H9 (cell line): ENCODE data around the gene EPHA4. TPM values are rescaled to one million over a fixed set of nuclear protein-coding genes. Genes with fewer than 3 reads are reported as not detected.

Experiments used
- DNase-seq: peaks from one replicate; pipeline ENCODE4 v3.0.0-alpha.2; 2017
- H2AFZ ChIP-seq: one replicate; pipeline ENCODE4 v1.6.1; 2013; ENCODE audit warnings: mild to moderate bottlenecking, low read length, control low read depth, moderate library complexity
- H2AK5ac ChIP-seq: 2 replicates; pipeline ENCODE4 v1.6.1; 2013; ENCODE audit warnings: low read length, control low read depth, mixed read lengths; ENCODE audit not compliant: insufficient read length
- H2BK120ac ChIP-seq: one replicate; pipeline ENCODE4 v1.6.1; 2013; ENCODE audit warnings: low read depth, mild to moderate bottlenecking, low read length, control low read depth, inconsistent platforms; ENCODE audit not compliant: poor library complexity, severe bottlenecking
- H2BK12ac ChIP-seq: 2 replicates; pipeline ENCODE4 v1.6.1; 2013; ENCODE audit warnings: low read length, control low read depth, mixed read lengths, low read depth; ENCODE audit not compliant: insufficient read length
- H2BK15ac ChIP-seq: 2 replicates; pipeline ENCODE4 v1.6.1; 2013; ENCODE audit warnings: low read depth, low read length, control low read depth
- H2BK20ac ChIP-seq: one replicate; pipeline ENCODE4 v1.6.1; 2013; ENCODE audit warnings: low read depth, mild to moderate bottlenecking, low read length, control low read depth, inconsistent platforms; ENCODE audit not compliant: poor library complexity, severe bottlenecking
- H2BK5ac ChIP-seq: 2 replicates; pipeline ENCODE4 v1.6.1; 2013; ENCODE audit warnings: low read length, control low read depth, mixed read lengths; ENCODE audit not compliant: insufficient read length
- H3K14ac ChIP-seq: 2 replicates; pipeline ENCODE4 v1.6.1; 2013; ENCODE audit warnings: low read length, control low read depth; ENCODE audit not compliant: insufficient read depth
- H3K18ac ChIP-seq: 2 replicates; pipeline ENCODE4 v1.6.1; 2013; ENCODE audit warnings: low read depth, mild to moderate bottlenecking, mixed read lengths, low read length, control low read depth; ENCODE audit not compliant: insufficient read length
- H3K23ac ChIP-seq: 2 replicates; pipeline ENCODE4 v1.6.1; 2013; ENCODE audit warnings: low read length, control low read depth, mixed read lengths, low read depth; ENCODE audit not compliant: insufficient read length
- H3K23me2 ChIP-seq: 2 replicates; pipeline ENCODE4 v1.6.1; 2013; ENCODE audit warnings: low read depth, mild to moderate bottlenecking, mixed read lengths, low read length, control low read depth; ENCODE audit not compliant: insufficient read length, poor library complexity, severe bottlenecking
- H3K27ac ChIP-seq: 2 replicates; pipeline ENCODE4 v1.5.1; 2013; ENCODE audit warnings: low read length, control low read depth, mixed read lengths, low read depth; ENCODE audit not compliant: insufficient read length
- H3K27me3 ChIP-seq: 2 replicates; pipeline ENCODE4 v1.6.1; 2013; ENCODE audit warnings: low read length, control low read depth, inconsistent platforms; ENCODE audit not compliant: insufficient read depth
- H3K4ac ChIP-seq: 2 replicates; pipeline ENCODE4 v1.6.1; 2013; ENCODE audit warnings: low read depth, mild to moderate bottlenecking, control low read depth, inconsistent platforms, low read length, moderate library complexity
- H3K4me1 ChIP-seq: 2 replicates; pipeline ENCODE4 v1.6.1; 2013; ENCODE audit warnings: low read length, control low read depth, inconsistent platforms; ENCODE audit not compliant: insufficient read depth
- H3K4me2 ChIP-seq: 2 replicates; pipeline ENCODE4 v1.6.1; 2013; ENCODE audit warnings: low read length, control low read depth, mixed read lengths; ENCODE audit not compliant: insufficient read length, insufficient read depth
- H3K56ac ChIP-seq: 2 replicates; pipeline ENCODE4 v1.6.1; 2013; ENCODE audit warnings: low read depth, mild to moderate bottlenecking, mixed read lengths, low read length, control low read depth; ENCODE audit not compliant: insufficient read length
- H3K79me1 ChIP-seq: 2 replicates; pipeline ENCODE4 v1.6.1; 2013; ENCODE audit warnings: low read depth, mild to moderate bottlenecking, moderate library complexity, low read length, control low read depth, inconsistent platforms; ENCODE audit not compliant: insufficient read depth, poor library complexity, severe bottlenecking
- H3K79me2 ChIP-seq: 2 replicates; pipeline ENCODE4 v1.6.1; 2013; ENCODE audit warnings: low read length, control low read depth, inconsistent platforms; ENCODE audit not compliant: insufficient read depth
- H3K9ac ChIP-seq: 2 replicates; pipeline ENCODE4 v1.6.1; 2013; ENCODE audit warnings: low read length, control low read depth, mixed read lengths; ENCODE audit not compliant: insufficient read length; ENCODE audit errors: extremely low read depth
- H3K9me3 ChIP-seq: one replicate; pipeline ENCODE4 v1.6.1; 2013; ENCODE audit warnings: low read depth, low read length, inconsistent platforms; ENCODE audit not compliant: control insufficient read depth
- H3T11ph ChIP-seq: one replicate; pipeline ENCODE4 v1.6.1; 2013; ENCODE audit warnings: mild to moderate bottlenecking, low read length, control low read depth, inconsistent platforms
- H4K20me1 ChIP-seq: one replicate; pipeline ENCODE4 v1.6.1; 2013; ENCODE audit not compliant: control insufficient read depth, insufficient read length, insufficient read depth
- H4K5ac ChIP-seq: 2 replicates; pipeline ENCODE4 v1.6.1; 2013; ENCODE audit warnings: low read depth, mild to moderate bottlenecking, mixed read lengths, low read length, control low read depth; ENCODE audit not compliant: insufficient read length
- H4K8ac ChIP-seq: replicated peaks from 2 replicates; pipeline ENCODE4 v1.6.1; 2013; ENCODE audit warnings: low read length, control low read depth, mixed read lengths, low read depth; ENCODE audit not compliant: insufficient read length
- H4K91ac ChIP-seq: 2 replicates; pipeline ENCODE4 v1.6.1; 2013; ENCODE audit warnings: low read depth, mild to moderate bottlenecking, moderate library complexity, mixed read lengths, low read length, control low read depth; ENCODE audit not compliant: insufficient read length
- H3K27ac Mint-ChIP-seq, 3 experiments: 2 replicates in 2 of 3; 3 replicates in 1 of 3; pipeline ENCODE4 v1.8.0; 2020 to 2021; ENCODE audit warnings: mixed read lengths in 3 of 3, mild to moderate bottlenecking in 1 of 3, moderate library complexity in 1 of 3
- H3K27me3 Mint-ChIP-seq: 2 replicates; pipeline ENCODE4 v1.8.0; 2021; ENCODE audit warnings: low read depth, mild to moderate bottlenecking, moderate library complexity, mixed read lengths
- H3K36me3 Mint-ChIP-seq, 3 experiments: 2 replicates in 2 of 3; 3 replicates in 1 of 3; pipeline ENCODE4 v1.8.0; 2020 to 2021; ENCODE audit warnings: low read depth in 3 of 3, mixed read lengths in 3 of 3; ENCODE audit not compliant: insufficient read depth in 1 of 3
- H3K4me1 Mint-ChIP-seq, 2 experiments: 2 replicates each; pipeline ENCODE4 v1.8.0; 2020; ENCODE audit warnings: mixed read lengths in 2 of 2
- H3K4me3 Mint-ChIP-seq, 2 experiments: 2 replicates in 1 of 2; 3 replicates in 1 of 2; pipeline ENCODE4 v1.8.0; 2020 to 2021; ENCODE audit warnings: mild to moderate bottlenecking in 2 of 2, mixed read lengths in 2 of 2, moderate library complexity in 1 of 2
- H3K9me3 Mint-ChIP-seq, 2 experiments: 2 replicates in 1 of 2; 3 replicates in 1 of 2; pipeline ENCODE4 v1.8.0; 2020; ENCODE audit warnings: mild to moderate bottlenecking in 2 of 2, mixed read lengths in 2 of 2, moderate library complexity in 1 of 2
- WGBS: extraction: QIAGEN DNeasy Blood & Tissue Kit; methylation state at CpG from one replicate; pipeline ENCODE4 v1.1.7; 2013; ENCODE audit warnings: missing lambda C conversion rate, low lambda C conversion rate, mixed read lengths; ENCODE audit not compliant: insufficient read length; ENCODE audit errors: extremely low coverage; 5-methylcytosine and 5-hydroxymethylcytosine counted together
- total RNA-seq: library from RNA; stranded (reverse); gene quantifications from 2 replicates; pipeline ENCODE4 v1.2.1, GENCODE V29; 2021
- TF ChIP-seq, protein P1 (sequence below): fragments of 200-600 bp; sonication (generic); conservative IDR thresholded peaks from 3 replicates; pipeline ENCODE4 v1.8.0; 2021; ENCODE audit warnings: antibody characterized with exemption, mild to moderate bottlenecking

EPHA4 gene
- total RNA-seq, 1 experiment from 2014 or later = 25.1 TPM

DNA sequence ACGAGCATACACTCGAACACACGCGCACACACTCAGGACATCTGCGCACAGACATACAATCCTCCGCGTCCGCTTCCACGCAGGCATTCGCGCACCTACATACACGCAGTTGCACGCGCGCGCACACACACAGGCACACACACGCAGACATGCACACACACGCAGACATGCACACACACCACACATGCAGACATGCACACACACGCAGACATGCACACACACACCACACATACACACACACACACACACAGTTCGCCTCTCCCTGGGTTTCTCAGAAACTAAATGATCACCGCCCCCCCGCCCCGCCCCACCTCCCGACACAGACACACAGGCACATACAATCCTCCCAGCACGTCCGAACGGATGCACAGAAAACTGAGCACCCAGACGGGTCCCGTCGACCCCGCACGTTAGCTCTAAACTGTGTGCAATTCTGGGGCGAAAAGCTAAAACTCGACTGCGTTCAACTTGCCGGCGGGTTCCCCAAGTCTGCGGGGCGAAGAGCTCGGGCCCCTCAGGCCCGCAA, 1.0 kb downstream of the EPHA4 start:
- Mint-ChIP-seq H3K4me1 (peaks cover 50 to 55% of the 10 kb centered on the region in 2 experiments), H3K9me3 (no peaks in the 10 kb centered on the region; a peak in 1 of 5 replicates), H3K27me3 (peaks cover 70% of the 10 kb centered on the region), H3K36me3 (peaks cover 2 to 13% (median 11%) of the 10 kb centered on the region in 3 experiments; a peak in 5 of 7 replicates), H3K4me3 (peak overlapping the region; percentile 82 to 91), H3K27ac (no peak overlapping the region)
- H2BK5ac ChIP-seq = no peak overlapping the region
- H2BK20ac ChIP-seq = no peak overlapping the region
- H3T11ph ChIP-seq = no peak overlapping the region
- no peak overlapping the region for H2AK5ac ChIP-seq
- no CpG with 5 or more reads among the region's 41 CpGs for WGBS
- H3K27ac ChIP-seq = no peak overlapping the region
- no peak overlapping the region for H3K14ac ChIP-seq
- no peak overlapping the region for H4K5ac ChIP-seq
- H3K4ac ChIP-seq = no peak overlapping the region
- H4K20me1 ChIP-seq = peaks cover 3% of the 10 kb centered on the region
- H3K4me1 ChIP-seq = peaks cover 4% of the 10 kb centered on the region; the same call in 1 of the 2 replicates
- no peak overlapping the region for H2BK120ac ChIP-seq
- H3K56ac ChIP-seq = no peak overlapping the region
- H4K91ac ChIP-seq = no peak overlapping the region
- H3K79me1 ChIP-seq = no peaks in the 10 kb centered on the region
- no peak overlapping the region for H3K23ac ChIP-seq
- H3K18ac ChIP-seq = no peak overlapping the region
- H4K8ac ChIP-seq = no peak overlapping the region
- no peaks in the 10 kb centered on the region for H3K79me2 ChIP-seq
- H2AFZ ChIP-seq = no peak overlapping the region
- H3K9me3 ChIP-seq = no peaks in the 10 kb centered on the region
- no peak overlapping the region for H3K9ac ChIP-seq
- DNase-seq = peak; percentile 35
- H3K23me2 ChIP-seq = peaks cover 39% of the 10 kb centered on the region
- no peak overlapping the region for H2BK12ac ChIP-seq
- peak overlapping the region; percentile 39 for H3K4me2 ChIP-seq
- H3K27me3 ChIP-seq = peaks cover 8% of the 10 kb centered on the region; the same call in 1 of the 2 replicates
- TF ChIP-seq, protein P1, sequence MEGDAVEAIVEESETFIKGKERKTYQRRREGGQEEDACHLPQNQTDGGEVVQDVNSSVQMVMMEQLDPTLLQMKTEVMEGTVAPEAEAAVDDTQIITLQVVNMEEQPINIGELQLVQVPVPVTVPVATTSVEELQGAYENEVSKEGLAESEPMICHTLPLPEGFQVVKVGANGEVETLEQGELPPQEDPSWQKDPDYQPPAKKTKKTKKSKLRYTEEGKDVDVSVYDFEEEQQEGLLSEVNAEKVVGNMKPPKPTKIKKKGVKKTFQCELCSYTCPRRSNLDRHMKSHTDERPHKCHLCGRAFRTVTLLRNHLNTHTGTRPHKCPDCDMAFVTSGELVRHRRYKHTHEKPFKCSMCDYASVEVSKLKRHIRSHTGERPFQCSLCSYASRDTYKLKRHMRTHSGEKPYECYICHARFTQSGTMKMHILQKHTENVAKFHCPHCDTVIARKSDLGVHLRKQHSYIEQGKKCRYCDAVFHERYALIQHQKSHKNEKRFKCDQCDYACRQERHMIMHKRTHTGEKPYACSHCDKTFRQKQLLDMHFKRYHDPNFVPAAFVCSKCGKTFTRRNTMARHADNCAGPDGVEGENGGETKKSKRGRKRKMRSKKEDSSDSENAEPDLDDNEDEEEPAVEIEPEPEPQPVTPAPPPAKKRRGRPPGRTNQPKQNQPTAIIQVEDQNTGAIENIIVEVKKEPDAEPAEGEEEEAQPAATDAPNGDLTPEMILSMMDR = no peak
- no peak overlapping the region for H2BK15ac ChIP-seq
